K562 (cell line): Measurements from ENCODE around the gene RXYLT1.
"Not testable (repeated sequence)": the region's sequence is repeated elsewhere in the genome, so short reads cannot be mapped to it uniquely, and the experiment has no call there.

Experiments
- FOXA1 ChIP-seq: fragments of 450-650 bp; IDR thresholded peaks from 2 replicates; pipeline ENCODE4 v1.6.1; 2016; ENCODE audit warnings: mild to moderate bottlenecking, borderline replicate concordance
- GATA2 ChIP-seq: sonication (generic); formaldehyde crosslinking; IDR thresholded peaks from 2 replicates; pipeline ENCODE4 v1.4.0; 2020; ENCODE audit warnings: mild to moderate bottlenecking, missing genetic modification reagents
- KDM4B ChIP-seq, 2 experiments: fragments of 450-650 bp in 1 of 2; sonication (generic) in 1 of 2; IDR thresholded peaks; 2 replicates each; pipeline ENCODE4 v1.6.1; 2016 to 2017; ENCODE audit warnings: borderline replicate concordance in 2 of 2, antibody characterized with exemption in 1 of 2, low read depth in 1 of 2, mild to moderate bottlenecking in 1 of 2
- ZBTB43 ChIP-seq: sonication (generic); formaldehyde crosslinking; IDR thresholded peaks from 2 replicates; pipeline ENCODE4 v1.8.0; 2023; ENCODE audit warnings: mild to moderate bottlenecking, missing genetic modification reagents
- ZFX ChIP-seq: sonication (generic); formaldehyde crosslinking; IDR thresholded peaks from 2 replicates; pipeline ENCODE4 v1.8.0; 2022; ENCODE audit warnings: mild to moderate bottlenecking, missing genetic modification reagents, moderate library complexity
- ZNF384 ChIP-seq: IDR thresholded peaks from 2 replicates; pipeline ENCODE4 v1.6.1; 2012; ENCODE audit warnings: low read depth, low read length, improper control_type of control experiment
- TF ChIP-seq, protein P1 (sequence below): fragments of 250-450 bp; sonication (Bioruptor Pico); IDR thresholded peaks from 2 replicates; pipeline ENCODE4 v1.5.0; 2020; ENCODE audit warnings: mild to moderate bottlenecking, borderline replicate concordance

DNA sequence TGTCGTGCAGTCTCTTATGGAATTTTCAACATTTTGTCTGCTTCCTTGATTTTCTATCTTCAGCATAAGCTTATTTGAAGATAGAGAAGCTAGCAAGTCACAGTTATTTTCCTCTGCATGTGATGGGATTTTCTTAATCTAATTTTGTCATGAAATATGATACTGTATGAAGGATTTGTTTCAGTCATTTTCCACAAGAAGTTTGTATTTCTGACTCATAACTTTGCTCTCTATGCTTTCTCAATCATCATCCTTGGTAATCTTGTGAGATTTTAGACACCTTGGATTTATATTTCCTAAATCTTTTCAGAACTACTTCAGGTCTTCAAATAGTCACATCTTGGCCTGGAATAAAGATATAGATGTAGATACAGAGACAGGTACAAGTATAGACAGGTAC is 38.3 kb upstream of the RXYLT1 start:
- not testable (repeated sequence) for TF ChIP-seq FOXA1; ZFX; ZBTB43; ZNF384; KDM4B (IDR thresholded peaks at IDR 0.05; ENCODE audit: borderline replicate concordance in 2 of 2, low read depth in 1 of 2); GATA2 (CRISPR knock-in tag)
- TF ChIP-seq, protein P1, sequence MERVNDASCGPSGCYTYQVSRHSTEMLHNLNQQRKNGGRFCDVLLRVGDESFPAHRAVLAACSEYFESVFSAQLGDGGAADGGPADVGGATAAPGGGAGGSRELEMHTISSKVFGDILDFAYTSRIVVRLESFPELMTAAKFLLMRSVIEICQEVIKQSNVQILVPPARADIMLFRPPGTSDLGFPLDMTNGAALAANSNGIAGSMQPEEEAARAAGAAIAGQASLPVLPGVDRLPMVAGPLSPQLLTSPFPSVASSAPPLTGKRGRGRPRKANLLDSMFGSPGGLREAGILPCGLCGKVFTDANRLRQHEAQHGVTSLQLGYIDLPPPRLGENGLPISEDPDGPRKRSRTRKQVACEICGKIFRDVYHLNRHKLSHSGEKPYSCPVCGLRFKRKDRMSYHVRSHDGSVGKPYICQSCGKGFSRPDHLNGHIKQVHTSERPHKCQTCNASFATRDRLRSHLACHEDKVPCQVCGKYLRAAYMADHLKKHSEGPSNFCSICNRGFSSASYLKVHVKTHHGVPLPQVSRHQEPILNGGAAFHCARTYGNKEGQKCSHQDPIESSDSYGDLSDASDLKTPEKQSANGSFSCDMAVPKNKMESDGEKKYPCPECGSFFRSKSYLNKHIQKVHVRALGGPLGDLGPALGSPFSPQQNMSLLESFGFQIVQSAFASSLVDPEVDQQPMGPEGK (CRISPR knock-in tag) = not testable (repeated sequence)
